ENCODE data around the gene CYB5R3. TPM values are rescaled to one million over a fixed set of nuclear protein-coding genes. Genes with fewer than 3 reads are reported as not detected.
"Not testable (repeated sequence)": the region's sequence is repeated elsewhere in the genome, so short reads cannot be mapped to it uniquely, and the experiment has no call there.

The CYB5R3 gene
- total RNA-seq, 2 donors from 2014 or later: 41.8 to 50.8 TPM

DNA sequence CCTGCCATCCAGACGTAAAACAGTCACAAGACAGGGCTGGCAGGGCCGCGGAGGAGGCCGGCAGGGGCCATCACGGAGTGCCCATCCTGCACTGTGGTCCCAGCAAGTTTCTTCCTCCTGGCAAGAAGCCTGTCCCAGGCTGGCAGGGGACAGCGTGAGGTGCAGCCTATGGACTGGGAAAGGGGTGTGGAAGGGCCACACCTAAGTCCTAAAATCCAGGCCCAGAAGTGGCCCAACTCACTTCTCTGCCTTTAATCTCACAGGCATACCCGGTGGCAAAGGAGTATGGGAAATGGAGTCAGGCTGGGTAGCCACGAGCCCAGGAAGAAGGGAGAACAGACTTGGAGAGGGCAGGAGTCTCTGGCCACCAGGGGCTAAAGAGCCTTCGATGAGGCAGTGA is 78.6 kb downstream of the CYB5R3 start:
- DNase-seq; H3K4me3 ChIP-seq; H3K36me3 ChIP-seq (replicated peaks in 1 of 2; ENCODE audit: insufficient read depth in 1 of 2, low read depth in 2 of 2); ATAC-seq; intact Hi-C loops (cut with DNase I); H3K27me3 ChIP-seq; H3K27ac ChIP-seq; H3K9me3 ChIP-seq; H3K4me1 ChIP-seq: not testable (repeated sequence)
- WGBS, 2 donors: 83 to 90% methylated on average over 8 of the region's 9 CpGs

- H3K9me3 ChIP-seq; intact Hi-C loops (cut with DNase I); DNase-seq; H3K27ac ChIP-seq; H3K27me3 ChIP-seq; H3K4me3 ChIP-seq; ATAC-seq; H3K36me3 ChIP-seq (replicated peaks in 1 of 2; ENCODE audit: insufficient read depth in 1 of 2, low read depth in 2 of 2); H3K4me1 ChIP-seq: not testable (repeated sequence)
- WGBS, 2 donors: 71 to 100% methylated on average over 1 to 5 of the region's 6 CpGs
These were observed 81.2 kb downstream of the CYB5R3 start for GRCh38 chr22:42567950-42568349.

Small RNAs within 50 kb of the gene (small RNA-seq; reads per million reads assigned to genes)
- not detected for gene RNU6-513P

Other genes starting within 250 kb of the CYB5R3 start
- gene NFAM1, start 217.0 kb downstream of the CYB5R3 start, total RNA-seq: 1 to 10 TPM in 1 of 2 donors, under 1 TPM in 1; 0.66 to 1.0 TPM
- 10 to 100 TPM; 13.7 to 23.4 TPM for gene RRP7A, start 129.6 kb downstream of the CYB5R3 start, total RNA-seq
- 1 to 10 TPM in 1 of 2 donors, not detected in 1; 2.6 TPM for gene SERHL2, start 95.4 kb downstream of the CYB5R3 start, total RNA-seq
- gene POLDIP3, start 34.5 kb downstream of the CYB5R3 start, total RNA-seq: 10 to 100 TPM; 23.1 to 30.6 TPM
- gene ATP5MGL, start 8.8 kb downstream of the CYB5R3 start, total RNA-seq: not detected
- gene A4GALT, start 71.5 kb upstream of the CYB5R3 start, total RNA-seq: 1 to 10 TPM; 3.1 to 6.9 TPM
- gene ARFGAP3, start 207.9 kb upstream of the CYB5R3 start, total RNA-seq: 10 to 100 TPM; 64.3 to 73.2 TPM